H9 (cell line): Measurements from ENCODE around the gene LST1. TPM values are rescaled to one million over a fixed set of nuclear protein-coding genes. Genes with fewer than 3 reads are reported as not detected.
A peak's percentile ranks its signal among the peaks of the same experiment; 100 is the strongest.

Source experiments
- DNase-seq: peaks from one replicate; pipeline ENCODE4 v3.0.0-alpha.2; 2017
- H2AFZ ChIP-seq: one replicate; pipeline ENCODE4 v1.6.1; 2013; ENCODE audit warnings: mild to moderate bottlenecking, low read length, control low read depth, moderate library complexity
- H2AK5ac ChIP-seq: 2 replicates; pipeline ENCODE4 v1.6.1; 2013; ENCODE audit warnings: low read length, control low read depth, mixed read lengths; ENCODE audit not compliant: insufficient read length
- H2BK120ac ChIP-seq: one replicate; pipeline ENCODE4 v1.6.1; 2013; ENCODE audit warnings: low read depth, mild to moderate bottlenecking, low read length, control low read depth, inconsistent platforms; ENCODE audit not compliant: poor library complexity, severe bottlenecking
- H2BK12ac ChIP-seq: 2 replicates; pipeline ENCODE4 v1.6.1; 2013; ENCODE audit warnings: low read length, control low read depth, mixed read lengths, low read depth; ENCODE audit not compliant: insufficient read length
- H2BK15ac ChIP-seq: 2 replicates; pipeline ENCODE4 v1.6.1; 2013; ENCODE audit warnings: low read depth, low read length, control low read depth
- H2BK20ac ChIP-seq: one replicate; pipeline ENCODE4 v1.6.1; 2013; ENCODE audit warnings: low read depth, mild to moderate bottlenecking, low read length, control low read depth, inconsistent platforms; ENCODE audit not compliant: poor library complexity, severe bottlenecking
- H2BK5ac ChIP-seq: 2 replicates; pipeline ENCODE4 v1.6.1; 2013; ENCODE audit warnings: low read length, control low read depth, mixed read lengths; ENCODE audit not compliant: insufficient read length
- H3K14ac ChIP-seq: 2 replicates; pipeline ENCODE4 v1.6.1; 2013; ENCODE audit warnings: low read length, control low read depth; ENCODE audit not compliant: insufficient read depth
- H3K18ac ChIP-seq: 2 replicates; pipeline ENCODE4 v1.6.1; 2013; ENCODE audit warnings: low read depth, mild to moderate bottlenecking, mixed read lengths, low read length, control low read depth; ENCODE audit not compliant: insufficient read length
- H3K23ac ChIP-seq: 2 replicates; pipeline ENCODE4 v1.6.1; 2013; ENCODE audit warnings: low read length, control low read depth, mixed read lengths, low read depth; ENCODE audit not compliant: insufficient read length
- H3K23me2 ChIP-seq: 2 replicates; pipeline ENCODE4 v1.6.1; 2013; ENCODE audit warnings: low read depth, mild to moderate bottlenecking, mixed read lengths, low read length, control low read depth; ENCODE audit not compliant: insufficient read length, poor library complexity, severe bottlenecking
- H3K27ac ChIP-seq: 2 replicates; pipeline ENCODE4 v1.5.1; 2013; ENCODE audit warnings: low read length, control low read depth, mixed read lengths, low read depth; ENCODE audit not compliant: insufficient read length
- H3K27me3 ChIP-seq: 2 replicates; pipeline ENCODE4 v1.6.1; 2013; ENCODE audit warnings: low read length, control low read depth, inconsistent platforms; ENCODE audit not compliant: insufficient read depth
- H3K4ac ChIP-seq: 2 replicates; pipeline ENCODE4 v1.6.1; 2013; ENCODE audit warnings: low read depth, mild to moderate bottlenecking, control low read depth, inconsistent platforms, low read length, moderate library complexity
- H3K4me1 ChIP-seq: 2 replicates; pipeline ENCODE4 v1.6.1; 2013; ENCODE audit warnings: low read length, control low read depth, inconsistent platforms; ENCODE audit not compliant: insufficient read depth
- H3K4me2 ChIP-seq: 2 replicates; pipeline ENCODE4 v1.6.1; 2013; ENCODE audit warnings: low read length, control low read depth, mixed read lengths; ENCODE audit not compliant: insufficient read length, insufficient read depth
- H3K56ac ChIP-seq: 2 replicates; pipeline ENCODE4 v1.6.1; 2013; ENCODE audit warnings: low read depth, mild to moderate bottlenecking, mixed read lengths, low read length, control low read depth; ENCODE audit not compliant: insufficient read length
- H3K79me1 ChIP-seq: 2 replicates; pipeline ENCODE4 v1.6.1; 2013; ENCODE audit warnings: low read depth, mild to moderate bottlenecking, moderate library complexity, low read length, control low read depth, inconsistent platforms; ENCODE audit not compliant: insufficient read depth, poor library complexity, severe bottlenecking
- H3K79me2 ChIP-seq: 2 replicates; pipeline ENCODE4 v1.6.1; 2013; ENCODE audit warnings: low read length, control low read depth, inconsistent platforms; ENCODE audit not compliant: insufficient read depth
- H3K9ac ChIP-seq: 2 replicates; pipeline ENCODE4 v1.6.1; 2013; ENCODE audit warnings: low read length, control low read depth, mixed read lengths; ENCODE audit not compliant: insufficient read length; ENCODE audit errors: extremely low read depth
- H3K9me3 ChIP-seq: one replicate; pipeline ENCODE4 v1.6.1; 2013; ENCODE audit warnings: low read depth, low read length, inconsistent platforms; ENCODE audit not compliant: control insufficient read depth
- H3T11ph ChIP-seq: one replicate; pipeline ENCODE4 v1.6.1; 2013; ENCODE audit warnings: mild to moderate bottlenecking, low read length, control low read depth, inconsistent platforms
- H4K20me1 ChIP-seq: one replicate; pipeline ENCODE4 v1.6.1; 2013; ENCODE audit not compliant: control insufficient read depth, insufficient read length, insufficient read depth
- H4K5ac ChIP-seq: 2 replicates; pipeline ENCODE4 v1.6.1; 2013; ENCODE audit warnings: low read depth, mild to moderate bottlenecking, mixed read lengths, low read length, control low read depth; ENCODE audit not compliant: insufficient read length
- H4K8ac ChIP-seq: replicated peaks from 2 replicates; pipeline ENCODE4 v1.6.1; 2013; ENCODE audit warnings: low read length, control low read depth, mixed read lengths, low read depth; ENCODE audit not compliant: insufficient read length
- H4K91ac ChIP-seq: 2 replicates; pipeline ENCODE4 v1.6.1; 2013; ENCODE audit warnings: low read depth, mild to moderate bottlenecking, moderate library complexity, mixed read lengths, low read length, control low read depth; ENCODE audit not compliant: insufficient read length
- H3K27ac Mint-ChIP-seq, 3 experiments: 2 replicates in 2 of 3; 3 replicates in 1 of 3; pipeline ENCODE4 v1.8.0; 2020 to 2021; ENCODE audit warnings: mixed read lengths in 3 of 3, mild to moderate bottlenecking in 1 of 3, moderate library complexity in 1 of 3
- H3K27me3 Mint-ChIP-seq: 2 replicates; pipeline ENCODE4 v1.8.0; 2021; ENCODE audit warnings: low read depth, mild to moderate bottlenecking, moderate library complexity, mixed read lengths
- H3K36me3 Mint-ChIP-seq, 3 experiments: 2 replicates in 2 of 3; 3 replicates in 1 of 3; pipeline ENCODE4 v1.8.0; 2020 to 2021; ENCODE audit warnings: low read depth in 3 of 3, mixed read lengths in 3 of 3; ENCODE audit not compliant: insufficient read depth in 1 of 3
- H3K4me1 Mint-ChIP-seq, 2 experiments: 2 replicates each; pipeline ENCODE4 v1.8.0; 2020; ENCODE audit warnings: mixed read lengths in 2 of 2
- H3K4me3 Mint-ChIP-seq, 2 experiments: 2 replicates in 1 of 2; 3 replicates in 1 of 2; pipeline ENCODE4 v1.8.0; 2020 to 2021; ENCODE audit warnings: mild to moderate bottlenecking in 2 of 2, mixed read lengths in 2 of 2, moderate library complexity in 1 of 2
- H3K9me3 Mint-ChIP-seq, 2 experiments: 2 replicates in 1 of 2; 3 replicates in 1 of 2; pipeline ENCODE4 v1.8.0; 2020; ENCODE audit warnings: mild to moderate bottlenecking in 2 of 2, mixed read lengths in 2 of 2, moderate library complexity in 1 of 2
- CTCF ChIP-seq: fragments of 200-600 bp; sonication (generic); conservative IDR thresholded peaks from 3 replicates; pipeline ENCODE4 v1.8.0; 2021; ENCODE audit warnings: antibody characterized with exemption, mild to moderate bottlenecking
- total RNA-seq: library from RNA; stranded (reverse); gene quantifications from 2 replicates; pipeline ENCODE4 v1.2.1, GENCODE V29; 2021

The LST1 gene
- total RNA-seq, 1 experiment from 2014 or later, result not detected

- no peaks in the 10 kb centered on the region for H3K9me3 Mint-ChIP-seq
- Histone ChIP-seq H3K4ac (no peak overlapping the region), H3K9me3 (no peaks in the 10 kb centered on the region), H3K4me1 (peaks cover 4% of the 10 kb centered on the region; the same call in 1 of the 2 replicates), H2BK5ac (no peak overlapping the region), H3K23me2 (no peaks in the 10 kb centered on the region), H4K20me1 (no peaks in the 10 kb centered on the region), H4K91ac (no peak overlapping the region), H2BK20ac (no peak overlapping the region), H3K27ac (no peak overlapping the region), H3K79me1 (no peaks in the 10 kb centered on the region), H3K23ac (no peak overlapping the region), H4K5ac (no peak overlapping the region), H3K27me3 (no peaks in the 10 kb centered on the region), H2AFZ (no peak overlapping the region), H3K9ac (no peak overlapping the region), H3T11ph (no peak overlapping the region), H3K4me2 (no peak overlapping the region), H2BK120ac (no peak overlapping the region), H2BK15ac (no peak overlapping the region), H3K18ac (no peak overlapping the region), H3K79me2 (no peaks in the 10 kb centered on the region), H2AK5ac (no peak overlapping the region), H3K14ac (no peak overlapping the region), H4K8ac (no peak overlapping the region), H2BK12ac (no peak overlapping the region), H3K56ac (no peak overlapping the region)
- peaks cover 4 to 18% of the 10 kb centered on the region in 2 experiments; a peak in 3 of 4 replicates for H3K4me1 Mint-ChIP-seq
- peak overlapping the region in 1 of 3 experiments; percentile 26; a peak in 1 of 7 replicates for H3K27ac Mint-ChIP-seq
- no peak overlapping the region for H3K4me3 Mint-ChIP-seq
- no peaks in the 10 kb centered on the region for H3K27me3 Mint-ChIP-seq
- TF ChIP-seq CTCF, result no peak
- peaks cover 14 to 39% (median 26%) of the 10 kb centered on the region in 3 experiments; a peak in 6 of 7 replicates for H3K36me3 Mint-ChIP-seq
- no peak for DNase-seq
Observed at GRCh38 chr6:31560697-31561058, 25.4 kb upstream of the LST1 start.
